Neural progenitor cell (in vitro differentiated cells): ENCODE results near the gene LBHD1.

ENCODE experiments used
- CTCF ChIP-seq: fragments of 200-600 bp; sonication (generic); IDR thresholded peaks from 2 replicates; pipeline ENCODE4 v1.5.1; 2017; ENCODE audit warnings: antibody characterized with exemption, mild to moderate bottlenecking
- EZH2 ChIP-seq: fragments of 200-600 bp; sonication (generic); IDR thresholded peaks from 2 replicates; pipeline ENCODE4 v1.6.1; 2017; ENCODE audit warnings: antibody characterized with exemption, mild to moderate bottlenecking, moderate library complexity
- EZH2phosphoT487 ChIP-seq: fragments of 200-600 bp; sonication (generic); IDR thresholded peaks from 2 replicates; pipeline ENCODE4 v1.6.1; 2017; ENCODE audit warnings: antibody characterized with exemption

GRCh38 chr11:62647609-62648005 is 24.5 kb downstream of the LBHD1 start:
- TF ChIP-seq CTCF (no peak), EZH2phosphoT487 (no peak), EZH2 (no peak)
